IMR-90 (cell line): Measurements from ENCODE around the gene TARBP2. TPM values are rescaled to one million over a fixed set of nuclear protein-coding genes. Genes with fewer than 3 reads are reported as not detected.

ENCODE experiments used
- ATAC-seq: fragments of 200-7000 bp; cut with Tn5 transposase; 2 replicates; pipeline ENCODE4 v1.9.1; 2020; ENCODE audit warnings: low read depth, mild to moderate bottlenecking, moderate library complexity
- BruUV-seq: library from RNA; stranded (reverse); fragments of 400-500 nt; replicated peaks from 2 replicates; lab custom pipeline; 2021; lab: Mats Ljungman, UMichigan
- CTCF ChIA-PET: fragments of 300-600 bp; formaldehyde crosslinking; extraction: SDS; loops from one replicate; lab custom pipeline; 2021; ENCODE audit warnings: antibody characterized with exemption; lab: Yijun Ruan, JAX
- POLR2A ChIA-PET: fragments of 300-600 bp; sonication (Branson Sonifier 250); formaldehyde crosslinking; loops from one replicate; lab custom pipeline; 2022; ENCODE audit warnings: antibody characterized with exemption; ENCODE audit not compliant: unreplicated experiment; lab: Charles Lee
- DNase-seq: peaks from one replicate; pipeline ENCODE4 v3.0.0; 2013
- H2AFZ ChIP-seq: replicated peaks from 2 replicates; pipeline ENCODE3; 2013; ENCODE audit warnings: low read length, mild to moderate bottlenecking; ENCODE audit not compliant: poor library complexity
- H2AK5ac ChIP-seq: 2 replicates; pipeline ENCODE4 v1.6.1; 2013; ENCODE audit warnings: low read depth, low read length, inconsistent platforms
- H2AK9ac ChIP-seq: replicated peaks from 2 replicates; pipeline ENCODE3; 2013; ENCODE audit warnings: mild to moderate bottlenecking, low read depth, low read length, moderate library complexity; ENCODE audit not compliant: poor library complexity
- H2BK120ac ChIP-seq: 2 replicates; pipeline ENCODE4 v1.6.1; 2013; ENCODE audit warnings: low read depth, low read length, inconsistent platforms
- H2BK15ac ChIP-seq: 3 replicates; pipeline ENCODE4 v1.6.1; 2013; ENCODE audit warnings: low read depth, low read length, inconsistent platforms
- H2BK20ac ChIP-seq: 2 replicates; pipeline ENCODE4 v1.6.1; 2013; ENCODE audit warnings: low read depth, mild to moderate bottlenecking, inconsistent platforms, low read length, moderate library complexity
- H2BK5ac ChIP-seq: 2 replicates; pipeline ENCODE4 v1.6.1; 2013; ENCODE audit warnings: mild to moderate bottlenecking, low read depth, low read length, inconsistent platforms; ENCODE audit not compliant: poor library complexity, severe bottlenecking
- H3K14ac ChIP-seq: replicated peaks from 2 replicates; pipeline ENCODE4 v1.6.1; 2013; ENCODE audit warnings: low read depth, low read length, inconsistent platforms
- H3K18ac ChIP-seq: 2 replicates; pipeline ENCODE4 v1.6.1; 2013; ENCODE audit warnings: low read depth, low read length, control low read depth
- H3K23ac ChIP-seq: 2 replicates; pipeline ENCODE4 v1.6.1; 2013; ENCODE audit warnings: low read depth, low read length, inconsistent platforms
- H3K27ac ChIP-seq: 2 replicates; pipeline ENCODE4 v1.5.1; 2013; ENCODE audit warnings: mild to moderate bottlenecking, control low read depth, low read length; ENCODE audit not compliant: insufficient read depth
- H3K27me3 ChIP-seq: 2 replicates; pipeline ENCODE4 v1.6.1; 2013; ENCODE audit warnings: low read length; ENCODE audit not compliant: control insufficient read depth, insufficient read depth
- H3K36me3 ChIP-seq: 2 replicates; pipeline ENCODE4 v1.6.1; 2013; ENCODE audit warnings: low read length, mixed read lengths; ENCODE audit not compliant: control insufficient read depth, insufficient read depth
- H3K4ac ChIP-seq: 2 replicates; pipeline ENCODE4 v1.6.1; 2013; ENCODE audit warnings: low read depth, low read length, inconsistent platforms
- H3K4me1 ChIP-seq: 2 replicates; pipeline ENCODE4 v1.6.1; 2013; ENCODE audit warnings: low read length, mixed read lengths; ENCODE audit not compliant: control insufficient read depth, insufficient read depth
- H3K4me2 ChIP-seq: 2 replicates; pipeline ENCODE4 v1.6.1; 2013; ENCODE audit warnings: low read depth, mild to moderate bottlenecking, control low read depth, low read length, moderate library complexity
- H3K4me3 ChIP-seq: 2 replicates; pipeline ENCODE4 v1.5.1; 2013; ENCODE audit warnings: low read depth, mild to moderate bottlenecking, control low read depth, low read length, moderate library complexity; ENCODE audit not compliant: insufficient read depth
- H3K56ac ChIP-seq: 2 replicates; pipeline ENCODE4 v1.6.1; 2013; ENCODE audit warnings: low read length, inconsistent platforms; ENCODE audit not compliant: insufficient read depth; ENCODE audit errors: extremely low read depth
- H3K79me1 ChIP-seq, 2 experiments: 2 replicates each; pipeline ENCODE4 v1.6.1; 2013; ENCODE audit warnings: low read length in 2 of 2, inconsistent platforms in 1 of 2, low read depth in 1 of 2
- H3K9ac ChIP-seq: 2 replicates; pipeline ENCODE4 v1.6.1; 2013; ENCODE audit warnings: low read depth, low read length, control low read depth
- H3K9me1 ChIP-seq: 2 replicates; pipeline ENCODE4 v1.6.1; 2013; ENCODE audit warnings: low read length, inconsistent platforms; ENCODE audit not compliant: insufficient read depth
- H3K9me3 ChIP-seq: 2 replicates; pipeline ENCODE4 v1.6.1; 2013; ENCODE audit warnings: low read length; ENCODE audit not compliant: control insufficient read depth, insufficient read depth
- H4K20me1 ChIP-seq: 2 replicates; pipeline ENCODE4 v1.6.1; 2013; ENCODE audit warnings: low read length, inconsistent platforms; ENCODE audit not compliant: insufficient read depth
- H4K5ac ChIP-seq: 2 replicates; pipeline ENCODE4 v1.6.1; 2013; ENCODE audit warnings: mild to moderate bottlenecking, low read depth, low read length, control low read depth
- H4K8ac ChIP-seq, 2 experiments: 2 replicates each; pipeline ENCODE4 v1.6.1; 2013; ENCODE audit warnings: low read depth in 2 of 2, low read length in 2 of 2, control low read depth in 1 of 2, inconsistent platforms in 1 of 2
- H4K91ac ChIP-seq: 2 replicates; pipeline ENCODE4 v1.6.1; 2013; ENCODE audit warnings: low read depth, low read length, inconsistent platforms; ENCODE audit not compliant: insufficient read depth
- BHLHE40 ChIP-seq: fragments of 150-350 bp; IDR thresholded peaks from 2 replicates; pipeline ENCODE4 v1.6.1; 2016; ENCODE audit warnings: mild to moderate bottlenecking, low read depth, low read length
- CEBPB ChIP-seq: IDR thresholded peaks from 2 replicates; pipeline ENCODE4 v1.6.1; 2012; ENCODE audit warnings: low read depth, low read length, improper control_type of control experiment
- CHD1 ChIP-seq: IDR thresholded peaks from 2 replicates; pipeline ENCODE4 v1.6.1; 2012; ENCODE audit warnings: low read depth, low read length, improper control_type of control experiment
- CTCF ChIP-seq: conservative IDR thresholded peaks from 2 replicates; pipeline ENCODE4 v1.5.1; 2012; ENCODE audit warnings: mild to moderate bottlenecking, low read depth, low read length, improper control_type of control experiment
- ELK1 ChIP-seq: fragments of 150-350 bp; IDR thresholded peaks from 2 replicates; pipeline ENCODE4 v1.6.1; 2016; ENCODE audit warnings: low read depth, mild to moderate bottlenecking, low read length, moderate library complexity, borderline replicate concordance
- FOS ChIP-seq: fragments of 150-350 bp; IDR thresholded peaks from 2 replicates; pipeline ENCODE4 v1.6.1; 2016; ENCODE audit warnings: low read depth, low read length
- MAZ ChIP-seq: IDR thresholded peaks from 2 replicates; pipeline ENCODE4 v1.6.1; 2012; ENCODE audit warnings: low read depth, mild to moderate bottlenecking, low read length, improper control_type of control experiment, moderate library complexity, borderline replicate concordance
- NFE2L2 ChIP-seq: fragments of 150-350 bp; IDR thresholded peaks from 2 replicates; pipeline ENCODE4 v1.6.1; 2016; ENCODE audit warnings: low read depth, mild to moderate bottlenecking, low read length
- POLR2A ChIP-seq: IDR thresholded peaks from 2 replicates; pipeline ENCODE4 v1.6.1; 2012; ENCODE audit warnings: mild to moderate bottlenecking, low read depth, low read length
- RAD21 ChIP-seq: IDR thresholded peaks from 2 replicates; pipeline ENCODE4 v1.6.1; 2012; ENCODE audit warnings: low read length, improper control_type of control experiment
- RCOR1 ChIP-seq: IDR thresholded peaks from 2 replicates; pipeline ENCODE4 v1.6.1; 2012; ENCODE audit warnings: mild to moderate bottlenecking, low read length, improper control_type of control experiment; ENCODE audit not compliant: insufficient replicate concordance
- RFX5 ChIP-seq: IDR thresholded peaks from 2 replicates; pipeline ENCODE4 v1.8.0; 2012; ENCODE audit warnings: low read depth, mild to moderate bottlenecking, low read length, moderate library complexity
- SMC3 ChIP-seq: fragments of 150-350 bp; IDR thresholded peaks from 2 replicates; pipeline ENCODE4 v1.6.1; 2016; ENCODE audit warnings: low read depth, mild to moderate bottlenecking, antibody characterized with exemption, low read length, moderate library complexity
- USF2 ChIP-seq: fragments of 150-350 bp; IDR thresholded peaks from 2 replicates; pipeline ENCODE4 v1.6.1; 2017; ENCODE audit warnings: mild to moderate bottlenecking, antibody characterized with exemption, low read length, low read depth
- WGBS, 2 experiments: methylation state at CpG; one replicate each; pipeline versions ENCODE4 v1.1.5 to v1.1.7; 2013; ENCODE audit warnings: missing lambda C conversion rate in 2 of 2; ENCODE audit not compliant: insufficient read length in 1 of 2; ENCODE audit errors: extremely low coverage in 2 of 2; 5-methylcytosine and 5-hydroxymethylcytosine counted together
- dilution Hi-C: fragments of 300-500 bp; cut with HindIII; formaldehyde crosslinking; loops from one replicate; pipeline ENCODE4 v1.14.3; 2018; ENCODE audit warnings: low sequenced_read_pairs; ENCODE audit not compliant: unreplicated experiment
- in situ Hi-C: fragments of 300-500 bp; cut with MboI; formaldehyde crosslinking; loops from 3 replicates; pipeline ENCODE4 v1.14.3; 2019; ENCODE audit warnings: low sequenced_read_pairs, inconsistent platforms, mixed read lengths
- intact Hi-C: fragments of 100-400 bp; cut with micrococcal nuclease; formaldehyde crosslinking; loops from 2 replicates; pipeline ENCODE4 v1.10.0; 2022
- polyA plus RNA-seq, 3 experiments: library from polyadenylated mRNA; depleted of rRNA; stranded (reverse); fragments of >200 nt; gene quantifications; 2 replicates each; pipeline ENCODE4 v1.2.3, GENCODE V29; 2012; ENCODE audit warnings: low replicate concordance in 1 of 3
- total RNA-seq: library from RNA; depleted of rRNA; stranded (reverse); fragments of >200 nt; gene quantifications from 2 replicates; pipeline ENCODE4 v1.2.3, GENCODE V29; 2012

TARBP2 gene
- total and polyA plus RNA-seq, 2 of the 4 experiments (the other 2 are of a cell fraction): 27.4 to 46.1 TPM

GRCh38 chr12:53515291-53515680 lies 14.2 kb downstream of the TARBP2 start:
- Histone ChIP-seq H3K36me3 (peaks cover 52% of the 10 kb centered on the region), H3K79me1 (no peaks in the 10 kb centered on the region), H2BK15ac (no peak overlapping the region), H3K27me3 (no peaks in the 10 kb centered on the region), H4K5ac (no peak overlapping the region), H2BK120ac (no peak overlapping the region), H3K4me2 (no peak overlapping the region), H3K9me3 (no peaks in the 10 kb centered on the region), H3K4me3 (no peak overlapping the region), H2AK5ac (no peak overlapping the region), H4K8ac (no peak overlapping the region), H3K18ac (no peak overlapping the region), H4K20me1 (no peaks in the 10 kb centered on the region), H3K27ac (no peak overlapping the region), H3K23ac (no peak overlapping the region), H3K4me1 (no peaks in the 10 kb centered on the region), H2AFZ (no peak overlapping the region), H4K91ac (no peak overlapping the region), H3K9me1 (no peaks in the 10 kb centered on the region), H2BK20ac (no peak overlapping the region), H3K9ac (no peak overlapping the region), H3K56ac (no peak overlapping the region), H3K4ac (no peak overlapping the region), H2BK5ac (no peak overlapping the region), H2AK9ac (no peak overlapping the region), H3K14ac (no peak overlapping the region)
- TF ChIP-seq RFX5: no peak
- TF ChIP-seq FOS: no peak
- TF ChIP-seq RAD21: no peak
- TF ChIP-seq RCOR1: no peak
- TF ChIP-seq ELK1: no peak
- no peak for TF ChIP-seq POLR2A
- no peak for TF ChIP-seq BHLHE40
- TF ChIP-seq MAZ: no peak
- no peak for TF ChIP-seq NFE2L2
- no peak for TF ChIP-seq USF2
- no peak for TF ChIP-seq CTCF
- TF ChIP-seq CEBPB: no peak
- no peak for TF ChIP-seq CHD1
- TF ChIP-seq SMC3: no peak
- WGBS, 2 experiments: no CpG with 5 or more reads among the region's 2 CpGs
- ATAC-seq (no peak), DNase-seq (no peak)
- POLR2A ChIA-PET: no interaction called here
- dilution Hi-C loops (no loop called here), in situ Hi-C loops (loop anchor here (10.0 kb wide), 1 partner anchor 300 kb away; no protein-coding TSS in a partner anchor), intact Hi-C loops (no loop called here)
- BruUV-seq: no TSS peak
- CTCF ChIA-PET: no interaction called here
